Measurements from ENCODE around the gene RYR1. TPM values are rescaled to one million over a fixed set of nuclear protein-coding genes. Genes with fewer than 3 reads are reported as not detected.

Gene RYR1
- total RNA-seq, 2 donors from 2014 or later: 0.84 to 3.3 TPM

DNA sequence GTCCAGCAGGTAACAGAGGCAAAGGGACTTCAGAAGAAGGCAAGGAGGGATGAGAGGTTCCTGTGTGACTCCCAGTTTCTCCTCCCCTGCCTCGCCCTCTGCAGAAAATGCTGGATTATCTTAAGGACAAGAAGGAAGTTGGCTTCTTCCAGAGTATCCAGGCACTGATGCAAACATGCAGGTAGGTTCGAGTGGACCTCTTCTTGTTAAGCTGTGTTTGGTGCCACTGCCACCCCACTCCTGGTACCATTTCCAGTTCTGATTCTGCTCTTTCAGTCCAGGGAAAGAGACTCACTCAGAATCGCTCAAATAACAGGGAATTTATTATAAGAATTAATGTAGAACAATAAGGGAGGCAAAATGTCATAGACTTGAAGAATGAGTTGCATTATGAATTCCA, 101.7 kb downstream of the RYR1 start:
- peaks cover 10% of the 10 kb centered on the region for H3K9me3 ChIP-seq (ENCODE audit: control insufficient read depth, low read length)
- no peak overlapping the region for H3K9ac ChIP-seq (ENCODE audit: extremely low read depth, low read length, poor library complexity, severe bottlenecking)
- Mint-ChIP-seq H3K4me1 (no peaks in the 10 kb centered on the region), H3K27ac (no peak overlapping the region), H3K9me3 (peaks cover 30% of the 10 kb centered on the region), H3K36me3 (ENCODE audit: low read depth) (peaks cover 9% of the 10 kb centered on the region), H3K4me3 (no peak overlapping the region), H3K27me3 (ENCODE audit: insufficient read depth) (no peaks in the 10 kb centered on the region)
- no peaks in the 10 kb centered on the region for H3K36me3 ChIP-seq (ENCODE audit: control insufficient read depth, insufficient read depth, low read length)
- no peak overlapping the region for H3K4me3 ChIP-seq (ENCODE audit: low read length)
- TF ChIP-seq, protein P1, sequence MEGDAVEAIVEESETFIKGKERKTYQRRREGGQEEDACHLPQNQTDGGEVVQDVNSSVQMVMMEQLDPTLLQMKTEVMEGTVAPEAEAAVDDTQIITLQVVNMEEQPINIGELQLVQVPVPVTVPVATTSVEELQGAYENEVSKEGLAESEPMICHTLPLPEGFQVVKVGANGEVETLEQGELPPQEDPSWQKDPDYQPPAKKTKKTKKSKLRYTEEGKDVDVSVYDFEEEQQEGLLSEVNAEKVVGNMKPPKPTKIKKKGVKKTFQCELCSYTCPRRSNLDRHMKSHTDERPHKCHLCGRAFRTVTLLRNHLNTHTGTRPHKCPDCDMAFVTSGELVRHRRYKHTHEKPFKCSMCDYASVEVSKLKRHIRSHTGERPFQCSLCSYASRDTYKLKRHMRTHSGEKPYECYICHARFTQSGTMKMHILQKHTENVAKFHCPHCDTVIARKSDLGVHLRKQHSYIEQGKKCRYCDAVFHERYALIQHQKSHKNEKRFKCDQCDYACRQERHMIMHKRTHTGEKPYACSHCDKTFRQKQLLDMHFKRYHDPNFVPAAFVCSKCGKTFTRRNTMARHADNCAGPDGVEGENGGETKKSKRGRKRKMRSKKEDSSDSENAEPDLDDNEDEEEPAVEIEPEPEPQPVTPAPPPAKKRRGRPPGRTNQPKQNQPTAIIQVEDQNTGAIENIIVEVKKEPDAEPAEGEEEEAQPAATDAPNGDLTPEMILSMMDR (conservative IDR thresholded peaks at IDR 0.05): no peak
- no peaks in the 10 kb centered on the region for H3K27me3 ChIP-seq (ENCODE audit: control insufficient read depth, insufficient read depth, low read length, poor library complexity, severe bottlenecking)
- WGBS, 2 experiments (ENCODE audit: insufficient coverage in 1 of 2, insufficient read length in 1 of 2): 92% methylated on average over 2 to 3 of the region's 3 CpGs
- H3K4me1 ChIP-seq (ENCODE audit: control insufficient read depth, insufficient read depth, low read length): no peaks in the 10 kb centered on the region
- DNase-seq: no peak
- H3K27ac ChIP-seq (ENCODE audit: low read depth, low read length): no peak overlapping the region

DNA sequence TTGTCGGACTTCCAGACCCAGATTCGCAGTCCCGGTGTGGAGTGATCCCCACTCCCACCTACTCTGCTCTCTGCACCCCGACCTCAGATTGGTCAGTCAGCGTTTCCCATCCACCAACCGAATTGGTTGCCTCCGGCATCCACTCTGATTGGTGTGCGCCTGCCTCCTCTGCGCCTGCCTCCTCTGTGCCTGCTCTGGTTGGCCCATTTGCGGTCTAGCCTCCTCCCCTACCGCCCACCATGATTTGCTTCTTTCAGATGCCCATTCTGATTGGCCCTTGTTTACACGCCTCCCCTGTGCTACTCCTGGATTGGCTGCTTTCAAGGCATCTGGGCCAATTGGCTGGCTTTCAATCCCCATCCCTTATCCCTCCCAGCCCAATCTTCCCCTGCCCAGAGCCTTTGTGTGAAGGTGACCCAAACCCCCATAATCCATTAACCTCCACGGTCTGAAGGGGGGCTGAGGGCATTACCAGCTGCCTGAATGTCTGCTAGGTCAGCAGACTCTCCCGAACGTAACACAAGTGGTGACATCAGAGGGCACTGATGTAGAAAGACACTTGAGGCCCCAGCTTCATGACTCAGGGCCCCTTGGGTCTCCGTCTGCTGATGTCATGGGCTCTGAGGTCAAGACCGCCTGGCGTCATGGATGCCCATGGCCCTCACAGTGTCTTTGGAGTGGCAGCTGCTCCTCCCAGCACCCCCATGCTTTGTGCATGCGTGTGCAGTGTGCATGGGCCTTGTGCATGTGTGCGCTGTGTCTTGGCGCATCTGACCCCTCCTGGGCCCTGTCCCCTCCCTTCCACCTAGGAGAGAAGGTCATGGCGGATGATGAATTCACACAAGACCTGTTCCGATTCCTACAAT, 103.8 kb downstream of the RYR1 start:
- Histone ChIP-seq H3K9ac (ENCODE audit: extremely low read depth, low read length, poor library complexity, severe bottlenecking) (no peak overlapping the region), H3K9me3 (ENCODE audit: control insufficient read depth, low read length) (peaks cover 10% of the 10 kb centered on the region), H3K4me1 (ENCODE audit: control insufficient read depth, insufficient read depth, low read length) (no peaks in the 10 kb centered on the region), H3K36me3 (ENCODE audit: control insufficient read depth, insufficient read depth, low read length) (no peaks in the 10 kb centered on the region), H3K27ac (ENCODE audit: low read depth, low read length) (no peak overlapping the region), H3K4me3 (ENCODE audit: low read length) (no peak overlapping the region), H3K27me3 (ENCODE audit: control insufficient read depth, insufficient read depth, low read length, poor library complexity, severe bottlenecking) (no peaks in the 10 kb centered on the region)
- TF ChIP-seq, protein P1 (conservative IDR thresholded peaks at IDR 0.05): no peak
- Mint-ChIP-seq H3K4me3 (no peak overlapping the region), H3K36me3 (ENCODE audit: low read depth) (peaks cover 9% of the 10 kb centered on the region), H3K27me3 (ENCODE audit: insufficient read depth) (no peaks in the 10 kb centered on the region), H3K9me3 (peaks cover 30% of the 10 kb centered on the region), H3K27ac (no peak overlapping the region), H3K4me1 (no peaks in the 10 kb centered on the region)
- 90 to 94% methylated on average over 18 to 23 of the region's 23 CpGs for WGBS, 2 experiments (ENCODE audit: insufficient coverage in 1 of 2, insufficient read length in 1 of 2)
- DNase-seq: no peak

DNA sequence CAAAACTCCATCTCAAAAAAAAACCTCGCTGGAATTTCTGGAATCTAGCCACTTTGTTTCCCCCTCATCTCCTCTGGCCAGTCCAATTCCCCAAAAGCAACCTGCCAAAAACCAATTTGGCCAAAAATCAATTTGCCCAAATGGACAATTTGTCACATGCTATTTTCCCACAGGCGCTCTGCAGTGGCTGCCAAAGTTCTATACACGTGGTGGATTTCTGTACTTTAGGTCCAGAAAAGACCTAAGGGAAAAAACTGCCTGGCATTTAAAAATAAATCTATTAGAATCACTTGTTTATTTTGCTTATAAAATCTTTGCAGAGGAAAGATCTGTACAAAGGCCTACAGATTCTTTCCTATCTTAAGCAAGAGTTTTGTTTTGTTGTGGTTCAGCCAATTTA, 104.9 kb downstream of the RYR1 start:
- 86 to 87% methylated on average over 3 of the region's 3 CpGs for WGBS, 2 experiments (ENCODE audit: insufficient coverage in 1 of 2, insufficient read length in 1 of 2)
- H3K27ac ChIP-seq (ENCODE audit: low read depth, low read length): no peak overlapping the region
- DNase-seq: no peak
- H3K4me3 Mint-ChIP-seq: no peak overlapping the region
- H3K4me1 ChIP-seq (ENCODE audit: control insufficient read depth, insufficient read depth, low read length): no peaks in the 10 kb centered on the region
- no peaks in the 10 kb centered on the region for H3K27me3 ChIP-seq (ENCODE audit: control insufficient read depth, insufficient read depth, low read length, poor library complexity, severe bottlenecking)
- H3K27me3 Mint-ChIP-seq (ENCODE audit: insufficient read depth): no peaks in the 10 kb centered on the region
- TF ChIP-seq, protein P1 (conservative IDR thresholded peaks at IDR 0.05): no peak
- H3K4me1 Mint-ChIP-seq: no peaks in the 10 kb centered on the region
- H3K9ac ChIP-seq (ENCODE audit: extremely low read depth, low read length, poor library complexity, severe bottlenecking): no peak overlapping the region
- no peaks in the 10 kb centered on the region for H3K36me3 ChIP-seq (ENCODE audit: control insufficient read depth, insufficient read depth, low read length)
- H3K9me3 ChIP-seq (ENCODE audit: control insufficient read depth, low read length): peaks cover 10% of the 10 kb centered on the region
- peaks cover 30% of the 10 kb centered on the region for H3K9me3 Mint-ChIP-seq
- H3K36me3 Mint-ChIP-seq (ENCODE audit: low read depth): peaks cover 9% of the 10 kb centered on the region
- H3K27ac Mint-ChIP-seq: no peak overlapping the region
- no peak overlapping the region for H3K4me3 ChIP-seq (ENCODE audit: low read length)
